Measurements from ENCODE around the gene GALNT6.
"Not testable (repeated sequence)": the region's sequence is repeated elsewhere in the genome, so short reads cannot be mapped to it uniquely, and the experiment has no call there.

Gene GALNT6

GRCh38 chr12:51346581-51346980, 44.6 kb downstream of the GALNT6 start, which contains the start of gene CELA1:
CELA1 (minus strand) TSS chr12:51346679; CDS start chr12:51346638, 41 bp downstream.
- DNase-seq (ENCODE audit: low read depth), result no peak

GRCh38 chr12:51345681-51346080, 45.5 kb downstream of the GALNT6 start:
- TF ChIP-seq CTCF (conservative IDR thresholded peaks at IDR 0.05; ENCODE audit: low read depth, low read length), result no peak
- no peak for DNase-seq (ENCODE audit: low read depth)
- H3K4me3 ChIP-seq (ENCODE audit: low read length), result no peak overlapping the region

More at GRCh38 chr12:51346581-51346980, 44.6 kb downstream of the GALNT6 start, which contains the start of gene CELA1:
- no peak within 1 kb of the TSS for H3K4me3 ChIP-seq (ENCODE audit: low read length)
- TF ChIP-seq CTCF (conservative IDR thresholded peaks at IDR 0.05; ENCODE audit: low read depth, low read length), result no peak

GRCh38 chr12:51343201-51343600, 48.0 kb downstream of the GALNT6 start:
- H3K4me3 ChIP-seq (ENCODE audit: low read length), result no peak overlapping the region
- DNase-seq (ENCODE audit: low read depth), result no peak
- TF ChIP-seq CTCF (conservative IDR thresholded peaks at IDR 0.05; ENCODE audit: low read depth, low read length), result no peak

- DNase-seq (ENCODE audit: low read depth), result no peak
- no peak for TF ChIP-seq CTCF (conservative IDR thresholded peaks at IDR 0.05; ENCODE audit: low read depth, low read length)
Observed at GRCh38 chr12:51342416-51342815, 48.8 kb downstream of the GALNT6 start.

GRCh38 chr12:51341251-51342007, 49.8 kb downstream of the GALNT6 start:
- peak overlapping the region; percentile 19 for H3K4me3 ChIP-seq (ENCODE audit: low read length)
- no peak for DNase-seq (ENCODE audit: low read depth)
- peak; percentile 100 for TF ChIP-seq CTCF (conservative IDR thresholded peaks at IDR 0.05; ENCODE audit: low read depth, low read length)

More at GRCh38 chr12:51342416-51342815, 48.8 kb downstream of the GALNT6 start:
- no peak overlapping the region for H3K4me3 ChIP-seq (ENCODE audit: low read length)

GRCh38 chr12:51339750-51340149, 51.5 kb downstream of the GALNT6 start:
- no peak for TF ChIP-seq CTCF (conservative IDR thresholded peaks at IDR 0.05; ENCODE audit: low read depth, low read length)
- no peak for DNase-seq (ENCODE audit: low read depth)

GRCh38 chr12:51337336-51337735, 53.9 kb downstream of the GALNT6 start:
- H3K4me3 ChIP-seq (ENCODE audit: low read length); DNase-seq (ENCODE audit: low read depth): not testable (repeated sequence)

More at GRCh38 chr12:51339750-51340149, 51.5 kb downstream of the GALNT6 start:
- H3K4me3 ChIP-seq (ENCODE audit: low read length), result no peak overlapping the region
